GM18505 (cell line): ENCODE results near the gene IBA57.

Source experiments
- ATAC-seq: cut with Tn5 transposase; IDR thresholded peaks from one replicate; pipeline ENCODE4 v1.9.1; 2021; ENCODE audit not compliant: unreplicated experiment
- POLR2A ChIP-seq: IDR thresholded peaks from 4 replicates; pipeline ENCODE4 v1.6.1; 2011; ENCODE audit warnings: borderline replicate concordance; ENCODE audit not compliant: insufficient read depth, insufficient read length; ENCODE audit errors: extremely low read depth

IBA57 gene

DNA sequence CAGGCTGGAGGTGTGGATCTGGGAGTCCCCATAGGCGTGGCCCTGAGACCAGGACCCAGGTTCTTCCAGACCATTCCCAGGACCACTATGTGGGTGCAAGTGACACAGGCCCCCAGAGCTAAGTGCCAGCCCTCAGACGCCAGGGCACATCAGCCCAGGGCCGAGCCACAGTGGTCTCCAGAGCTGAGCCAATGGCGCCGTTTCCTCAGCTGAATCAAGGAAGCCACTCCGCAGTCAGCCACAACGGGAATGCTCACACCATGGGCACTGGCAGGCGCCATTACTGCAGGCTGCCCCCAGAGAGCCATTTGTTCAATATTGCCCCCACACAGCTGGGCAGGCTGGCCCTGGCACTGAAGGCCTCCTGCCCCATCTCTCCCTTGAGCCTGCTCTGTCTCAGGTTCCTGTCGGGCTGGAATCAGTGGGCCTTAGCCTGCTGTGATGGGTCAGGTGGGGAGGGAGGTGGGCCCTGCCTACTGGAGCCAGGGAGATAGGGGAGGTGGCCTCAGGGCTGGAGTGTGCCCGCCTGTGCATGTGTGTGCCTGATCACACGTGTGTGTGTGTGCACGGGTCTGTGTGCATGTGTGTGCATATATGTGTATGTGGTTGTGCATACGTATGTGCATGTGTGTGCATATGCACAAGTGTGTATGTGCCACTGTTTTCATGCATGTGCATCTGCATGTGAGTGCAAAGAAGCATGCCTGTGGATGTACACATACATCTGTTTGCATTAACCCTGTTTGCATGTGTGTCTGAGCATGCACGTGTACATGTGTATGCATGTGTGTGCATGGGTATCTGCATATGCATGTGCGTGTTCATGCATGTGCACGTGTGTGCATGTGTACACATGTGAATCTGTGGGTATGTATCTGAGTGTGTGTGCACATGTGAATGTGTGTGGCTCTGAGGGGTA, 9.7 kb upstream of the IBA57 start:
- ATAC-seq: no peak
- TF ChIP-seq POLR2A: no peak

DNA sequence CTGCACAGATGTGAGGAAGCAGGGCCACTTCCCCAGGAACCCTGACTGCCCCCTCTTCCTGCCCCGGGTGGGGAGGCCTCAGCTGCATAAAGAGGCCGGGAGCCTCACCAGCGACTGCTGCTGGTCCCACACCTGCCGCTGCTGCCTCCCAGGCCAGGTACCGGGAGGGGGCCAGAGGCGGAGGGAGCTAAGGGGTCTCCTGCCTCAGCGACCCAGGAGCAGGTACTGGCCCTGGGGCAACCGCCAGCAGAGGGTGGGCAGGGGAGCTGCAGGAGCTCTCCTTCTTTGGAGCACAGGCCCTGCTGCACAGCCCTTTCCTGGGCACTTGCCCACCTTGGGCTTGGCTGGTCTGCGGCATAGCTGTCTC, 9.1 kb upstream of the IBA57 start:
- no peak for ATAC-seq

DNA sequence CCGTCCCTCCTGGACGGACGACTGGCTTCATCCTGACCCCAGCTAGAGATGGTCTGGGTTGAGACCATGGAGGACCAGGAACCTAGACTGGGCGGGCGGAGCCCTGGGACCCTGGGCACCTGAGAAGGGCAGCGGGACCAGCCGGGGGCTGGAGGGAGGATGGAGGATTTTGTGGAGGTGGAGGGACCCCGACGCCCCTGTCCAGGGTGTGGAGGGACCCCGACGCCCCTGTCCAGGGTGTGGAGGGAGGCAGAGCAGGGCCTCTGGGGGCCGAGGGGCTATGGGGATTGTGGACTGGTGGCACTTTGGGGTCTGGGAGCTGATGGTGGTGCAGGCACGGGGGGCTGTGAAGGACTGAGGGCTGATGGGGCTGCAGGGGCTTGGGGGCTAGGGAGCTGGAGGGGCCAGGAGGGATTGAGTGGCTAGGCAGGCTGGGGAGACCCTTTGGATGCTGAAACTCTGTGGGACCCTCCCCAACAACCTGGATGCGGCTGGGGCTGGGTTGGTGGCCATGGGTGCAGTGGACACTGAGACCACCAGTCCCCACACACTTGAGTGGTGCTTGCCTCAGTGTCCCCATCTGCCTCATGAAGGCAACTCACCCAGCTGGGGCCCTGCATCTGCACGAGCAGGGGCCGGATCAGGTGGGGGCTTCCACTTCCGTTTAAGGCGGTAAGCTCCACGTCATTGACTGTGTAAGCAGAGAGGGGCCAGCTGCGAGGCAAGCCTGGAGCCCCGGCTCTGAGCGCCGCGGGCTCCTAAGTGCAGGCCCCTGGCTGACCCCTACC, 8.5 kb upstream of the IBA57 start:
- no peak for ATAC-seq

More for the DNA sequence above, 9.1 kb upstream of the IBA57 start:
- no peak for TF ChIP-seq POLR2A

DNA sequence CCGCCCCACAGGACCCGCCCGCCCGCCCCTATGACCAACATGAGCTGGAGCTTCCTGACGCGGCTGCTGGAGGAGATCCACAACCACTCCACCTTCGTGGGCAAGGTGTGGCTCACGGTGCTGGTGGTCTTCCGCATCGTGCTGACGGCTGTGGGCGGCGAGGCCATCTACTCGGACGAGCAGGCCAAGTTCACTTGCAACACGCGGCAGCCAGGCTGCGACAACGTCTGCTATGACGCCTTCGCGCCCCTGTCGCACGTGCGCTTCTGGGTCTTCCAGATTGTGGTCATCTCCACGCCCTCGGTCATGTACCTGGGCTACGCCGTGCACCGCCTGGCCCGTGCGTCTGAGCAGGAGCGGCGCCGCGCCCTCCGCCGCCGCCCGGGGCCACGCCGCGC, 7.9 kb upstream of the IBA57 start:
- no peak for TF ChIP-seq POLR2A
- ATAC-seq: no peak

More for the DNA sequence above, 8.5 kb upstream of the IBA57 start:
- TF ChIP-seq POLR2A: no peak

DNA sequence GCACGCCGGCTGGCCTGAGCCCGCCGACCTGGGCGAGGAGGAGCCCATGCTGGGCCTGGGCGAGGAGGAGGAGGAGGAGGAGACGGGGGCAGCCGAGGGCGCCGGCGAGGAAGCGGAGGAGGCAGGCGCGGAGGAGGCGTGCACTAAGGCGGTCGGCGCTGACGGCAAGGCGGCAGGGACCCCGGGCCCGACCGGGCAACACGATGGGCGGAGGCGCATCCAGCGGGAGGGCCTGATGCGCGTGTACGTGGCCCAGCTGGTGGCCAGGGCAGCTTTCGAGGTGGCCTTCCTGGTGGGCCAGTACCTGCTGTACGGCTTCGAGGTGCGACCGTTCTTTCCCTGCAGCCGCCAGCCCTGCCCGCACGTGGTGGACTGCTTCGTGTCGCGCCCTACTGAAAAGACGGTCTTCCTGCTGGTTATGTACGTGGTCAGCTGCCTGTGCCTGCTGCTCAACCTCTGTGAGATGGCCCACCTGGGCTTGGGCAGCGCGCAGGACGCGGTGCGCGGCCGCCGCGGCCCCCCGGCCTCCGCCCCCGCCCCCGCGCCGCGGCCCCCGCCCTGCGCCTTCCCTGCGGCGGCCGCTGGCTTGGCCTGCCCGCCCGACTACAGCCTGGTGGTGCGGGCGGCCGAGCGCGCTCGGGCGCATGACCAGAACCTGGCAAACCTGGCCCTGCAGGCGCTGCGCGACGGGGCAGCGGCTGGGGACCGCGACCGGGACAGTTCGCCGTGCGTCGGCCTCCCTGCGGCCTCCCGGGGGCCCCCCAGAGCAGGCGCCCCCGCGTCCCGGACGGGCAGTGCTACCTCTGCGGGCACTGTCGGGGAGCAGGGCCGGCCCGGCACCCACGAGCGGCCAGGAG, 7.2 kb upstream of the IBA57 start:
- no peak for TF ChIP-seq POLR2A
- no peak for ATAC-seq

- no peak for ATAC-seq
- no peak for TF ChIP-seq POLR2A
These were observed 6.5 kb upstream of the IBA57 start for GRCh38 chr1:228159008-228159665.

DNA sequence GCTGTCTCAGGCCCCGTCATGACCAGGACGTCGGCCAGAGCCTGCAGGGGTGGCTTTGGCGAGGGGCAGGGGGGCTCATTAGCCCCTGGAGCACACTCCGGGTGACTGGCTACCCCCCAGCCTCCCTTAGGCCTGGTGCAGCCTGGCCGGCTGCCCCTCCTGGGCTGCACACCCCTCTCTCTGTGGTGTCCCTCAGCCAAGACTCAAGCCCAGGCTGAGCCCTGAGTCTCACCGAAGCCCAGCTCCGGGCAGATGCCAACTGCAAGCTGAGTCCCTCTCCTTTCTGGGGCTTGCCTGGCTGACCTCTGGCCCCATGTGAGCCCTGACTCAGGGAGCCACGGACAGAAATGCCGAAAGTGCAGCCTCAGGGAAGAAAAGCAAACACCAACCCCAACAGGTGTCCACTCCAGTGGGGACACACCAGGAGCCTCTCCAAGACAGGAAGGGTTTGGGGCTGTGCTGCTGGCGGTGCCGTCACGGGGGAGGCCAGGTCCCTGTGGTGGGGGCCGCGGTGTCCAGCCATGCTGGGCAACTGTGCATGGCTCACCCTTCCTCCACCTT, 5.3 kb upstream of the IBA57 start:
- no peak for TF ChIP-seq POLR2A
- no peak for ATAC-seq

GRCh38 chr1:228161362-228161761, 4.2 kb upstream of the IBA57 start:
- no peak for ATAC-seq

DNA sequence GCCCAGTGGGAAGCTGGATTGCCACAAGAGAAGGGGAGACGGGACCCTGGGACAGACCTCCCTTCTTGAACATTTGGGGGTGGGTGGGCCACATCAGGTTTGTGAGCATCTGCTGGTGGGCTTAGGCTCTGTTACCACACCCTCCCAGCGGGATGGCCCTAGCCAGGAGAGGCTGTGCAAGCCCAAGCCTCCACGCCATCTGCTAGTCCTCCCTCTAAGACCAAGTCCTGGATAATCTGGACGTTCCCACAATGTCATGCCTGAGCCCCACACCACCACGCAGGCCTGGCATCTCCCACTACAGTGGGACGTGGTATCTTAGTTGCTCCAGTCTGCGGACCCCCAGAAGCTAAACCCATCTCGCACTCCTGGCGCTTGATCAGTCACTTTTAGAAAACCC, 3.7 kb upstream of the IBA57 start:
- no peak for TF ChIP-seq POLR2A
- ATAC-seq: no peak

More at GRCh38 chr1:228161362-228161761, 4.2 kb upstream of the IBA57 start:
- TF ChIP-seq POLR2A: no peak

GRCh38 chr1:228162286-228163006, 3.2 kb upstream of the IBA57 start:
- no peak for TF ChIP-seq POLR2A
- no peak for ATAC-seq

DNA sequence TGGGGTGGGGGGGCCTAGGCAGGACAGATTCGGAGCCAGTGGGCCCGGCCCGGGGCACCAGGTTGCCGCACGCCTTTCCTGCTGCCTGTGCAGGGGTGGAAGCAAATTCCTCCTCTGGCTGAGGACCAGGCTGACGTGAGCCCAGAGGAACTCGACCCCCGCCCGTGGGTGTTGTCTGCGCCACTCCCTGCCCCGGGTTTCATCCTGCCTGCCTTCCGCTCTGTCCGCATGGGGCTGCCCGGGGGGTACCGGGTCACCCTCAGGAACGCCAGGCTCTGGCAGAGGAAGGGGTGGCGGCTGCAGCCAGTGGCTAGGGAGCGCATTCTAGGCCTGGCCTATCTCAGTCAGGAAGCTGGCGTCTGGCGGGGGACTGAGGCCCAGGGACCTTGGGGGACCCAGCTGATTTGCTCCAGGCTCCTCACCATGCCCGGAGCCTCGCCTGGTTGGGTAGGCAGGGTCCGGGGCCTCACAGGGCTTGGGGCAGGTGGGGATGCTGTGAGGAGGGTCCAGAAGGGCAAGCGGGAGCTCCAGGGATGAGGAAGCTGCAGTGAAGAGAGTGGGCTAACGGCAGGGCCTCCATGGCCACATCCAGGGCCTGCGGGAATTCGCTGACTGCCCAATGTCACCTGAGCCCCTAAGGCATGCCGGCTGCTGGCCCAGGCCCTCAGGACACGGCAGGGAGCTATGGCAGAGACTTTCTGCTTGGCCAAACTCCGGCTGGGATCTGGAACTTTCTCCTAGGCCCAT, 2.4 kb upstream of the IBA57 start:
- TF ChIP-seq POLR2A: no peak
- ATAC-seq: no peak

DNA sequence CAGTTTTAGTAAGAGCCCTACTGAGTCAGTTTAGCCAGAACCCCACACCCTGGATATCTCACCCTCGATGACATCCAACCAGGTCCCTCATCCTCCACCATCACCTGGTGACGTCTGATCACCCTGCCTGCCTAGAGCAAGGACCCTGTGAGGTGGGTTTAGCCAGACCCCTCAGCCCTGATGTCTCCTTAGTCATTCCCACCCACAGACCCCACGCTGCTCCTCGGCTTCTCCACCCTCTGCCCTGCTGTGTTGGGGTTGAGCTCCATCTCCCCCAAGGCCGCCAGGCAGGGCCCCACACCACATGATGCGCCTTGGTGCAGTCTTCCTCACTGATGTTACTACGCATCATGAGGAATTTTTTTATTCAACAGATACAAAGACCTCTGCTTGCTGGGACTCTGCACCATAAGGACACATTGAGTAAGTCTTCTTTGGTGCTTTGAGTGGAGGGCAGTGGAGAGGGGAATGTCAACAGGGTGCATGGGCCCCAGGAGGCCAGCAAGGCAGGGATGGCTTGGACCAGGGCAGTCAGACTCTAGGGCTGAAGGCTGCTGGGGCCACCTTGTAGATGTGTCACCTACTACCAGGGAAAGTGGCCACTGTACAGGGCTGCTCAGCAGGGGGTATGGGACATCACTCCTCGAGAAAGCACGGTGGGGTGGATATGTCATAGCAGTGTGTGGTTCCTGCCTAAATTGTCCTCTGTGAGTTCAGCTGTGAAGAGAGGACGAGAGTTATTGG, 1.7 kb upstream of the IBA57 start:
- no peak for TF ChIP-seq POLR2A
- ATAC-seq: no peak
